Dermis microvascular lymphatic vessel endothelial cell (primary cell): ENCODE results near the gene BBS9. TPM values are rescaled to one million over a fixed set of nuclear protein-coding genes. Genes with fewer than 3 reads are reported as not detected.
A peak's percentile ranks its signal among the peaks of the same experiment; 100 is the strongest.
"Not testable (repeated sequence)": the region's sequence is repeated elsewhere in the genome, so short reads cannot be mapped to it uniquely, and the experiment has no call there.

Experiments
- DNase-seq, 2 donors: peaks; one replicate each; pipeline versions ENCODE4 v3.0.0 to v3.0.0-alpha.2; 2010; ENCODE audit warnings: low read depth in 2 of 2
- total RNA-seq: library from RNA; depleted of rRNA; stranded (reverse); fragments of >200 nt; gene quantifications from 2 replicates; pipeline ENCODE4 v1.2.1, GENCODE V29; 2014

BBS9 gene
- total RNA-seq = 11.2 and 18.7 TPM in 2 replicates

- DNase-seq = peak; percentile 69 to 92
These were observed at the start of gene BBS9 for GRCh38 chr7:33128990-33129805. TSS of gene BBS9 (plus strand) at chr7:33129564. CDS start at chr7:33146253, 16,689 bp downstream.

- no peak for DNase-seq
These were observed 49.3 kb upstream of the BBS9 start for GRCh38 chr7:33079763-33080690.

DNA sequence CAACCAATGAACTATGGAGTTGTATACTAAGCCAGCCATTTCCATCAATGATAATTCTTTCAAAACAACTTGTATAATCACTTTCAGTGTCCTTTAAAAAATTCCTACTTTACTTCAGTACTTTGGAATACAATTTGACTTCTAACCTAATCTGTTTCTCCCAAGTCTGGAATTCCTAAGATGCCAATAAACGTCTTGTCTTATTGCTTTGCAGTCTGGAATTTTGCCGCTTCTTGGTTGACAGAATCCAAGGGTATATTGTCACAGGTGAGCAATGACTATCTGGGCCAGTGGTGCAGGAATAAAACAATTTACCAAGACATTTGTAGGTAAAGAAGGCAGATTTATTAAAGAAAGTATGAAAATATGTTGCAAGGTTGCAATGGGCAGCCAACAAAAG, 42.0 kb upstream of the BBS9 start:
- DNase-seq = no peak

DNA sequence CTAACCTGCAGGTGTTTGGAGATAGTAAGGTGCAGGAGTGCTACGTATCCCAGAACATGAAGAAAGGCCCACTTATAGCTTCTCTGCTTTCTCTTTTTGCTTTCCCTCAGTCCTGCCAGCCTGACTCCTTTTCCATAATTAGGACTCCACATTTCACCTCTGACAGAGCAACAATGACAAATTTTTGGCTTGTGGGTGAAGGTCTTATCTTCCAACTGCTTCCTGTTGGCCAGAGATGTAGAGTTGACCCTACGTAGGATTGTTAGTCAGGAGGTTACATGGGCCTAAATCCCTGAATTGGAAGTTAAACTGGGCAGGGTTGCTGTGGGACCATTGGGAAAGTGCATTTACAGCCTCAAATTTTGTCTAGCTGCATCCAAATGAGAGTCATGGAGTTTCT, 41.5 kb upstream of the BBS9 start:
- no peak for DNase-seq

DNA sequence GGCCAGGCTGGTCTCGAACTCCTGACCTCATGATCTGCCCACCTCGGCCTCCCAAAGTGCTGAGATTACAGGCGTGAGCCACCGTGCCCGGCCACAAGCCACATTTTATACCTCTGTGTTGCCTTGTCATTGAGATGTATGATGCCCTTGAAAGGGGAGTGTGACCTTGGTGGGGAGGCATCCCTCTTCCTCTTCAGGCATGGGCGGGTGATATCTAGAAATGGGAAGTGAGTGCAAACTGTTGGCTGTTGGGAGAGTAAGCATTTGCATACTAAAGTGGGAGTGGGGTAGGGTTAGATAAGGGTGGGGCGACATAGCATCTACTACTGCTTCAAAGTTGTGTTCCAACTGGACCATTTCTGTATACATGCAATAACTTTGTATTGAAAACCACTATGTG, 40.2 kb upstream of the BBS9 start:
- no peak for DNase-seq

GRCh38 chr7:33091111-33091531, 38.2 kb upstream of the BBS9 start:
- no peak for DNase-seq

DNA sequence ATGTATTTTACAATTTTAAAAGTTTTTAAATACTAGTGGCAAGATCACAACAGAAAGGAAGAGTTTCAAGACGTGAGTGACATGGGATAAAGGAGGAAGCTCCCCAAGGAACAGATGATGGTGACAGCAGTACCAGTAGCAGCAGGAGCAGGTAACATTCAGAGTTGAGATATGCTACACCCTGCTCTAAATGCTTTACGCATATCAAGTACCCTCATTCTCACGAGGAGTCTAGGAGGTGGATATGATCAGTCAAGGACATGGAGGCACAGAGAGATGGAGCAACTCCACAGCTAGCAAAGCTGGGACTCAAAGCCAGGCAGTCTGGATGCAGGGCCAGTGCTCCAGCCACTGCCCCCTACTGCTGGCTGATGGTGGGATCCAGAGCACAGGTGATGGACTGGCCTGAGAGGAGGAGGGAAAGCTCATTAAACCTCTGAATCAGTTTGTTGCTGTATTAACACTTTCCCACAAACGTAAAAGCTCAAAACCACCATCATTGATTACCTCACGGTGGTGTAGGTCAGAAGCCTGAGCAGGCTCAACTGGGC, 37.6 kb upstream of the BBS9 start:
- DNase-seq = no peak

DNA sequence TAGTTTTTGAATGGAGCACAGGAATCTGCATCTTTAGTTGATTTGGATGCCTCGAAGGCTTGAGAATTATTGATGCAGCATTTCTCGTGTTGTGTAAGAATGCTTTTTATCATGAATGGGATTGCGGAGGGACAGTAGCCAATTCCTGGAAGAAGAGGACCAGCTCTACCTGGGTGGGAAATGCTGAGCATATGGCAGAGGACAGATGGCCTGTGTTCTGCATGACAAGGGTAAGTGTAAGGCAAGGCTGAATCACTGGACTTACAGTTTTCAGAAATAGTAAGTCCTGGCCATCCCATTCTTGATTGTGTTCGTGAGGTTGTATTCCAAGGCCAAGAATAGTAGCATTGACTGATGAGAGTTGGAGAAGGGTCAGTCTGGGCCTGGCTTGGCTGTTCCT, 36.1 kb upstream of the BBS9 start:
- no peak for DNase-seq

- not testable (repeated sequence) for DNase-seq
These were observed 34.6 kb upstream of the BBS9 start for GRCh38 chr7:33094745-33095275.

GRCh38 chr7:33099154-33099940, 30.0 kb upstream of the BBS9 start:
- no peak for DNase-seq

DNA sequence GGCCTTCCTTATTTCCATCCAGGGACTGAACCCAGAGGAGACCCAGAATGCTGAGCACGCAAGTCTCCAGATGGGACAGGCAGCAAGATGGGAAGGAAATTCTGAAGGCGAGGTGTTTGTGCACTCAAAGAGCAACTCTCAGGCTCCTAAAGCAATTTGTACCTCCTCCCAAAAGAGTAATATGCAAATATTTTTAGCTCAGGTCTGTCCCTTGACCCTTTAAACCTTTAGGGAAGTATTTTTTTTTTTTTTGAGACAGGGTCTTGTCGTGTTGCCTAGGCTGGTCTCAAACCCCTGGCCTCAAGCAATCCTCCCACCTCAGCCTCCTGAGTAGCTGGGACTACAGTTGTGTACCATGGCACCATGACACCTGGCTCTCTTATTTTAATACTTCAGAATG, 28.6 kb upstream of the BBS9 start:
- DNase-seq = no peak

DNA sequence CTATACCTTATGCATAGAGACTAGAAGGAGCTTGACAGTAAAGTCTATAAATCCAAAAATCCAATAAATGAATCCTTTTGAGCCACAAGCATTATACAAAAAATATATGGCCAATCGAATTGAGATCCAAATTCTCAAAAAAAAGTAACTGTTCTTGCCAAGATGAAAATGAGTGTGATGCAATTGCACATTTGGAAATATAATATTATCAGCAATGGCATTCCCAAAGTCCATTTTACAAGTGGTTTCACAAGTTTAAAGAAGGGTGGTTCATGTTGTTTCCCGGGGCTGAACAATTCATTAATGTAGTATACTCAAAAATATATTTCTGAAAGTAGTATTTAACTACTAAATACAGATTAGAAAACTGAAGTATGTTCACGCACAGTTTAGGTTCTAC, 27.5 kb upstream of the BBS9 start:
- no peak for DNase-seq

GRCh38 chr7:33107136-33108066, 22.0 kb upstream of the BBS9 start:
- DNase-seq = peak in 1 of 2 donors; percentile 61

DNA sequence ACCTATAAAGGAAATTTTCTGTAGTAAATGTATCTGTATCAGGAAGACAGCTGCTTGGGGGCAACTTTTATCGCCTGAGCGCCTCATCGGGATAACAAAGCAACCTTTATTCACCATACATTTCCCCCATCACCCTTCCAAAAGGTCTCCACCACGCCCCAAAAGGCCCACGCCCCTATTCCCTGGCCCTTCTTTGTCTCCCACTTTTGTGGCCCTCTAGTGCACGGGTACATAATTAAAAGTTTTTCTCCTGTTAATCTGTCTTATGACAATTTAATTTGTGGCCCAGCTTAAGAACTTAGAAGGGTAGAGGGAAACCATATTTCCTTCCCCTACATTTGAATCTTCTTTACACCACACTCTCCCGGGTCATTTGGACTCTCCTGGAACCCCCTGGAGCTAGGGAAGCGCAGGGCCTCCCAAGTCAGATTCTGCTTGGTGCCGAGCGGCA, 20.8 kb upstream of the BBS9 start:
- DNase-seq = no peak

- DNase-seq = peak in 1 of 2 donors; percentile 75
These were observed 20.2 kb upstream of the BBS9 start, which contains the start of gene RP9 for GRCh38 chr7:33109005-33109757. TSS of gene RP9 (minus strand) at chr7:33109404. CDS start at chr7:33109372, 32 bp downstream.

- peak in 1 of 2 donors; percentile 16 for DNase-seq
These were observed 19.6 kb upstream of the BBS9 start for GRCh38 chr7:33109758-33110238.

DNA sequence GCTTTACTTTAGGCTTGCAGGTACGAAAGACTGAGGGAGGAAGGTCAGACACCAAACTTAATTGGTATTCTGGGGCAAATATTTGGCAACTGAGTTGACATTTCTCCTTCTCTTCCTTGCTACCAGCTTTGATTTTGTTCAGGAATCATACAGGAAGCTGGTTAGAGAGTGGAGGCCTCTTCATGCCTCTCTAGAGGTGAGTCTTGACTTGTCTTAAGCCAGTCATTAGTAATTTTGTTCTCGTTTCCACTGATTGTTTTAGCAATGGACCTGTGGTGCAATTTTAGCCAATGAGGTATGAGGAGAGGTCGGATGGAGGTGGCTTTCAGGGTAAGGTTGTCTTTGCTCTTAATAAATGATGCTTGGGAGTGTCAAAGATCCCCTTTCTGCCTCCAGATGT, 17.8 kb upstream of the BBS9 start:
- DNase-seq = no peak

- DNase-seq = no peak
These were observed 14.4 kb upstream of the BBS9 start for GRCh38 chr7:33114976-33115375.

GRCh38 chr7:33118383-33118782, 11.0 kb upstream of the BBS9 start:
- no peak for DNase-seq
